Osteocyte (in vitro differentiated cells): Measurements from ENCODE around the gene PLEKHN1. TPM values are rescaled to one million over a fixed set of nuclear protein-coding genes. Genes with fewer than 3 reads are reported as not detected.
"Not testable (repeated sequence)": the region's sequence is repeated elsewhere in the genome, so short reads cannot be mapped to it uniquely, and the experiment has no call there.

Source experiments
- DNase-seq: peaks from one replicate; pipeline ENCODE4 v3.0.0; 2021; ENCODE audit warnings: mixed read lengths; ENCODE audit not compliant: unreplicated experiment; ENCODE audit errors: extremely low spot score
- H3K27ac Mint-ChIP-seq: one replicate; pipeline ENCODE4 v1.8.0; 2021; ENCODE audit warnings: mild to moderate bottlenecking, mixed read lengths; ENCODE audit not compliant: unreplicated experiment
- H3K27me3 Mint-ChIP-seq: one replicate; pipeline ENCODE4 v1.8.0; 2021; ENCODE audit warnings: mixed read lengths; ENCODE audit not compliant: unreplicated experiment
- H3K36me3 Mint-ChIP-seq: one replicate; pipeline ENCODE4 v1.8.0; 2021; ENCODE audit warnings: mixed read lengths; ENCODE audit not compliant: unreplicated experiment
- H3K4me1 Mint-ChIP-seq: one replicate; pipeline ENCODE4 v1.8.0; 2021; ENCODE audit warnings: mixed read lengths; ENCODE audit not compliant: unreplicated experiment
- H3K4me3 Mint-ChIP-seq: one replicate; pipeline ENCODE4 v1.8.0; 2021; ENCODE audit warnings: mild to moderate bottlenecking, moderate library complexity, mixed read lengths; ENCODE audit not compliant: unreplicated experiment
- H3K9me3 Mint-ChIP-seq: one replicate; pipeline ENCODE4 v1.8.0; 2021; ENCODE audit warnings: mixed read lengths; ENCODE audit not compliant: unreplicated experiment
- total RNA-seq: library from RNA; stranded (reverse); gene quantifications from 2 replicates; pipeline ENCODE4 v1.2.1, GENCODE V29; 2021
- TF ChIP-seq, protein P1 (sequence below): fragments of 200-600 bp; sonication (generic); IDR thresholded peaks from 2 replicates; pipeline ENCODE4 v1.5.0; 2021; ENCODE audit warnings: antibody characterized with exemption, mild to moderate bottlenecking, moderate library complexity

The PLEKHN1 gene
- total RNA-seq, 1 donor from 2014 or later, result 0.21 TPM

- DNase-seq, result no peak
- no peaks in the 10 kb centered on the region for H3K27me3 Mint-ChIP-seq
- no peaks in the 10 kb centered on the region for H3K9me3 Mint-ChIP-seq
- TF ChIP-seq, protein P1, sequence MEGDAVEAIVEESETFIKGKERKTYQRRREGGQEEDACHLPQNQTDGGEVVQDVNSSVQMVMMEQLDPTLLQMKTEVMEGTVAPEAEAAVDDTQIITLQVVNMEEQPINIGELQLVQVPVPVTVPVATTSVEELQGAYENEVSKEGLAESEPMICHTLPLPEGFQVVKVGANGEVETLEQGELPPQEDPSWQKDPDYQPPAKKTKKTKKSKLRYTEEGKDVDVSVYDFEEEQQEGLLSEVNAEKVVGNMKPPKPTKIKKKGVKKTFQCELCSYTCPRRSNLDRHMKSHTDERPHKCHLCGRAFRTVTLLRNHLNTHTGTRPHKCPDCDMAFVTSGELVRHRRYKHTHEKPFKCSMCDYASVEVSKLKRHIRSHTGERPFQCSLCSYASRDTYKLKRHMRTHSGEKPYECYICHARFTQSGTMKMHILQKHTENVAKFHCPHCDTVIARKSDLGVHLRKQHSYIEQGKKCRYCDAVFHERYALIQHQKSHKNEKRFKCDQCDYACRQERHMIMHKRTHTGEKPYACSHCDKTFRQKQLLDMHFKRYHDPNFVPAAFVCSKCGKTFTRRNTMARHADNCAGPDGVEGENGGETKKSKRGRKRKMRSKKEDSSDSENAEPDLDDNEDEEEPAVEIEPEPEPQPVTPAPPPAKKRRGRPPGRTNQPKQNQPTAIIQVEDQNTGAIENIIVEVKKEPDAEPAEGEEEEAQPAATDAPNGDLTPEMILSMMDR, result peak; percentile 96
- no peak overlapping the region for H3K27ac Mint-ChIP-seq
- no peaks in the 10 kb centered on the region for H3K4me1 Mint-ChIP-seq
- no peak overlapping the region for H3K4me3 Mint-ChIP-seq
- no peaks in the 10 kb centered on the region for H3K36me3 Mint-ChIP-seq
These were observed 17.7 kb downstream of the PLEKHN1 start for GRCh38 chr1:983798-984475.

DNA sequence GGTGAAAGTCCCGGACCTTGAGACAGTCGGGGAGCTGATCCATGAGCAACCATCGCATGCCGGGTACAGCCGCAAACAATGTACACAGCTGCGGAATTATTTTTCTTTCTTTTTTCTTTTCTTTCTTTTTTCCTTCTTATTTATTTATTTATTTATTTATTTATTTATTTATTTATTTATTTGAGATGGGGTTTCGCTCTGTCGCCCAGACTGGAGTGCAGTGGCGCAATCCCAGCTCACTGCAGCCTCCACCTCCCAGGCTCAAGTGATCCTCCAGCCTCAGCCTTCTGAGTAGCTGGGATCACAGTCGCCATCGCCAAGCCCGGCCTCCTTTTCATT is 18.2 kb downstream of the PLEKHN1 start:
- Mint-ChIP-seq H3K27ac (no peak overlapping the region), H3K36me3 (no peaks in the 10 kb centered on the region), H3K27me3 (no peaks in the 10 kb centered on the region), H3K9me3 (no peaks in the 10 kb centered on the region), H3K4me1 (no peaks in the 10 kb centered on the region), H3K4me3 (no peak overlapping the region)
- TF ChIP-seq, protein P1, result no peak
- no peak for DNase-seq

DNA sequence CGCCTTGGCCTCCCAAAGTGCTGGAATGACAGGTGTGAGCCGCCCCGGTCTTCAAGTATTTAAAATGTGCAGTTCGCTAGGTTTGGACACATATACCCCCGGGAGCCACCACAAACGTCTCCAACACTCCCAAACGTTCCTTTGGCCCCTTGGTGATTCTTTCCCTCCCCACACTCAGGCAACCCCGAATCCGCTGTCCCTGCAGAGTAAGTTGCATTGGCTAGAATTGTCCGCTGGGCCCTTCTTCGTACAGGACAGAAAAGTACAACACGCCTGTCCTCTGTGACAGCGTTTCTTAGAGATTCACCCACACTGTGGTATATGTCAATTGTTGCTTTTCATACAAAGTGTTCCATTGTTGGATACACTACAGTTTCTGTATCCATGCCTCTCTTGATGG is 18.8 kb downstream of the PLEKHN1 start:
- no peaks in the 10 kb centered on the region for H3K36me3 Mint-ChIP-seq
- no peaks in the 10 kb centered on the region for H3K4me1 Mint-ChIP-seq
- H3K27ac Mint-ChIP-seq, result no peak overlapping the region
- H3K9me3 Mint-ChIP-seq, result no peaks in the 10 kb centered on the region
- no peak overlapping the region for H3K4me3 Mint-ChIP-seq
- TF ChIP-seq, protein P1, result no peak
- H3K27me3 Mint-ChIP-seq, result no peaks in the 10 kb centered on the region
- no peak for DNase-seq

GRCh38 chr1:988061-988460 is 21.8 kb downstream of the PLEKHN1 start:
- not testable (repeated sequence) for H3K36me3 Mint-ChIP-seq, H3K27me3 Mint-ChIP-seq, H3K9me3 Mint-ChIP-seq, DNase-seq, H3K27ac Mint-ChIP-seq, H3K4me3 Mint-ChIP-seq, H3K4me1 Mint-ChIP-seq

- H3K27ac Mint-ChIP-seq, H3K36me3 Mint-ChIP-seq, H3K27me3 Mint-ChIP-seq, DNase-seq, H3K4me3 Mint-ChIP-seq, H3K9me3 Mint-ChIP-seq, H3K4me1 Mint-ChIP-seq: not testable (repeated sequence)
These were observed 25.0 kb downstream of the PLEKHN1 start for GRCh38 chr1:991275-991674.

DNA sequence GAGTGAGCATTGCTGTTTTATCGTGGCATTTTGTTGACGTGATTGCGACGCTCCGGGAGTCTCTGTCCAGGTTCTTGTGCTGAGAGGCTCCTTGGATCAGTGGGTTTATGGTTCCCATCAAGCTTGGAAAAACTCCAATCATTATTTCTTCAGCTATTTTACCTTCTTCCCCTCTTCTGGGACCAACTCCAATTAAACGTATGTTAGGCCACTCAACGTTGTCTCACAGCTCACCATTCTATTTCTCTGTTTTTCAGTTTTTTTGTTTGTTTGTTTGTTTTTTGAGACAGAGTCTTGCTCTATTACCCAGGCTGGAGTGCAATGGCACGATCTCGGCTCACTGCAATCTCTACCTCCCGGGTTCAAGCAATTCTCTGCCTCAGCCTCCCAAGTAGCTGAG is 25.6 kb downstream of the PLEKHN1 start:
- peaks cover 5% of the 10 kb centered on the region for H3K36me3 Mint-ChIP-seq
- no peak overlapping the region for H3K4me3 Mint-ChIP-seq
- peaks cover 4% of the 10 kb centered on the region for H3K4me1 Mint-ChIP-seq
- DNase-seq, result no peak
- no peaks in the 10 kb centered on the region for H3K27me3 Mint-ChIP-seq
- H3K9me3 Mint-ChIP-seq, result peaks cover 4% of the 10 kb centered on the region
- TF ChIP-seq, protein P1, result no peak
- H3K27ac Mint-ChIP-seq, result no peak overlapping the region
